Prostate gland (tissue), 2 donors: ENCODE data around the gene NUPR2. TPM values are rescaled to one million over a fixed set of nuclear protein-coding genes. Genes with fewer than 3 reads are reported as not detected.
"Not testable (repeated sequence)": the region's sequence is repeated elsewhere in the genome, so short reads cannot be mapped to it uniquely, and the experiment has no call there.

ENCODE experiments used
- DNase-seq: peaks from one replicate; pipeline ENCODE4 v3.0.0-alpha.2; 2019; ENCODE audit warnings: low spot score
- H3K27ac ChIP-seq, 2 donors: fragments of 200-600 bp; sonication (generic); 2 replicates each; pipeline ENCODE4 v1.5.1; 2017 to 2019
- H3K27me3 ChIP-seq: fragments of 200-600 bp; sonication (generic); replicated peaks from 2 replicates; pipeline ENCODE4 v1.5.1; 2019; ENCODE audit not compliant: insufficient read depth
- H3K36me3 ChIP-seq, 2 donors: fragments of 200-600 bp; sonication (generic); 1 replicate in 1 of 2; 2 replicates in 1 of 2; pipeline versions ENCODE4 v1.5.1 to v1.8.1; 2017 to 2019
- H3K4me1 ChIP-seq: fragments of 200-600 bp; sonication (generic); replicated peaks from 2 replicates; pipeline ENCODE4 v1.5.1; 2019
- H3K4me3 ChIP-seq, 2 donors: fragments of 200-600 bp; sonication (generic); 2 replicates each; pipeline ENCODE4 v1.5.1; 2017 to 2019
- H3K9me3 ChIP-seq: fragments of 200-600 bp; sonication (generic); 2 replicates; pipeline ENCODE4 v1.5.1; 2017
- CTCF ChIP-seq, 4 experiments: fragments of 200-600 bp in 2 of 4; fragments of 450-650 bp in 2 of 4; sonication (generic) in 2 of 4; IDR thresholded peaks; 1 replicate in 3 of 4; 2 replicates in 1 of 4; pipeline ENCODE4 v1.5.1; 2016 to 2019; ENCODE audit warnings: antibody characterized with exemption in 4 of 4, mild to moderate bottlenecking in 2 of 4, moderate library complexity in 2 of 4
- POLR2A ChIP-seq: fragments of 450-650 bp; IDR thresholded peaks from one replicate; pipeline ENCODE4 v1.6.1; 2016; ENCODE audit warnings: antibody characterized with exemption, mild to moderate bottlenecking
- POLR2AphosphoS5 ChIP-seq: sonication (generic); formaldehyde crosslinking; IDR thresholded peaks from one replicate; pipeline ENCODE4 v1.6.1; 2017; ENCODE audit warnings: antibody characterized with exemption
- WGBS: methylation state at CpG from one replicate; pipeline ENCODE4 v1.1.5; 2018; 5-methylcytosine and 5-hydroxymethylcytosine counted together
- intact Hi-C: fragments of 100-400 bp; cut with DNase I; formaldehyde crosslinking; loops from one replicate; pipeline ENCODE4 v1.14.2; 2022
- total RNA-seq, 2 donors: library from RNA; depleted of rRNA; stranded (reverse); fragments of >200 nt; gene quantifications; one replicate each; pipeline ENCODE4 v1.1.0, GENCODE V29; 2016

Gene NUPR2
- total RNA-seq, 2 donors from 2014 or later, result 11.1 to 40.4 TPM

DNA sequence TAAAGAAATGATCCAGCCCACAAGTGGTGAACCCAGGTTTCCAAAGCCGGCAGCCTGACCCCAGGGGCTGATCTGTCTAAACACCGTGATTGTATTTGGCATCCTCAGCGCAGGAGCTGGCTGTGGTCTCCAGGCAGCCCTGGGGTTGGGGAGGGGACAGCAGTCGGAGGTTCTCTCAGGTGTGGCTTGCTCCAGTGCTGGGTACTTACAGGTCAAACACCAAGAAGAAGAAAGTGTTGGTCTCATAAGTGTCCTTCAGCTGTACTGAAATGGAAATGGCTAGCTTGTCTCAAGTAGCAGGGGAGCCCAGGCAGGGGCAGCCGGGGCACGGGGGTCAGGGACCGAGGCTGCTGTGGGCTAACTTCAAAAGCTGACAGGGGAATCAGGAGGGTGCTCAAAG lies 29.5 kb downstream of the NUPR2 start:
- DNase-seq, result no peak
- no peaks in the 10 kb centered on the region for H3K27me3 ChIP-seq
- 91% methylated on average over 7 of the region's 7 CpGs for WGBS
- no peaks in the 10 kb centered on the region for H3K36me3 ChIP-seq
- no peaks in the 10 kb centered on the region for H3K4me1 ChIP-seq
- no peak overlapping the region for H3K27ac ChIP-seq
- H3K4me3 ChIP-seq, result no peak overlapping the region
- TF ChIP-seq POLR2A (no peak), POLR2AphosphoS5 (no peak), CTCF (IDR thresholded peaks at IDR 0.05) (no peak)
- intact Hi-C loops, result no loop called here
- no peaks in the 10 kb centered on the region for H3K9me3 ChIP-seq

DNA sequence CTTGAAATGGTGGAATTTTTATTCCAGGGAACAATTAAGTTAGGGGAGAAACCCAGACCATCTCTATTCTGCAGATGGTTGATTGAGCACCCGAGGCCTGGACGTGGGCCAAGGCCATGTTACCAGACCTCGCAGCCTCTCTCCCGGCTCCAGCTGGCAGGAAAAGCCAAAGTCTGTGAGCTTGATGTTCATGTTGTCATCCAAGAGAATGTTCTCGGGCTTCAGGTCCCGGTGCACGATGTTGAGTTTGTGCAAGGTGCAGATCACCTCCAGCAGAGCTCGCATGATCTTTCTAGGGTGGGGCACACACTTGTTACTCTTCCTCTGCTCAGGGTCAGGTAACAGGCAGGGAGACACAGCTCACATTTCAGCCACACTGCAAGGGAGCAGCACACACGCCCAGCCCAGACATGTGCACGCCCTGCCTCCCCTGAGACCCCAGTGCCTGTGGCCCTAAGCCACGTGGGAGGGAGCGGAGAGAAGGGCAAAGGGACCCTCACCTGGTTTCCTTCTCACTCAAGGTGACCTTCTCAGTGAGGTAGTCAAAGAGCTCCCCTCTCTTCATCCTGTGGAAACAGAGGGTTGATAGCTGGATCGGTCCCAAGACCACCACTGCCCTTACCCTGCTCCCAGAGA lies 32.9 kb downstream of the NUPR2 start:
- WGBS, result 56% methylated on average over 13 of the region's 13 CpGs
- DNase-seq, result no peak
- H3K9me3 ChIP-seq, result no peaks in the 10 kb centered on the region
- H3K4me3 ChIP-seq, result no peak overlapping the region
- H3K27me3 ChIP-seq, result no peaks in the 10 kb centered on the region
- intact Hi-C loops, result no loop called here
- H3K27ac ChIP-seq, result no peak overlapping the region
- H3K4me1 ChIP-seq, result peaks cover 11% of the 10 kb centered on the region
- no peak for TF ChIP-seq POLR2A
- TF ChIP-seq POLR2AphosphoS5, result no peak
- H3K36me3 ChIP-seq, result peaks cover 0 to 4% of the 10 kb centered on the region in 2 donors

- Histone ChIP-seq H3K27me3 (no peaks in the 10 kb centered on the region), H3K4me1 (peaks cover 11% of the 10 kb centered on the region), H3K9me3 (no peaks in the 10 kb centered on the region), H3K27ac (no peak overlapping the region), H3K36me3 (peaks cover 0 to 4% of the 10 kb centered on the region in 2 donors), H3K4me3 (no peak overlapping the region)
- no peak for DNase-seq
- no peak for TF ChIP-seq CTCF (IDR thresholded peaks at IDR 0.05)
- no peak for TF ChIP-seq POLR2AphosphoS5
- TF ChIP-seq POLR2A, result no peak
- 92% methylated on average over 29 of the region's 29 CpGs for WGBS
- intact Hi-C loops, result no loop called here
Observed at GRCh38 chr7:56081626-56082340, 34.4 kb downstream of the NUPR2 start.

DNA sequence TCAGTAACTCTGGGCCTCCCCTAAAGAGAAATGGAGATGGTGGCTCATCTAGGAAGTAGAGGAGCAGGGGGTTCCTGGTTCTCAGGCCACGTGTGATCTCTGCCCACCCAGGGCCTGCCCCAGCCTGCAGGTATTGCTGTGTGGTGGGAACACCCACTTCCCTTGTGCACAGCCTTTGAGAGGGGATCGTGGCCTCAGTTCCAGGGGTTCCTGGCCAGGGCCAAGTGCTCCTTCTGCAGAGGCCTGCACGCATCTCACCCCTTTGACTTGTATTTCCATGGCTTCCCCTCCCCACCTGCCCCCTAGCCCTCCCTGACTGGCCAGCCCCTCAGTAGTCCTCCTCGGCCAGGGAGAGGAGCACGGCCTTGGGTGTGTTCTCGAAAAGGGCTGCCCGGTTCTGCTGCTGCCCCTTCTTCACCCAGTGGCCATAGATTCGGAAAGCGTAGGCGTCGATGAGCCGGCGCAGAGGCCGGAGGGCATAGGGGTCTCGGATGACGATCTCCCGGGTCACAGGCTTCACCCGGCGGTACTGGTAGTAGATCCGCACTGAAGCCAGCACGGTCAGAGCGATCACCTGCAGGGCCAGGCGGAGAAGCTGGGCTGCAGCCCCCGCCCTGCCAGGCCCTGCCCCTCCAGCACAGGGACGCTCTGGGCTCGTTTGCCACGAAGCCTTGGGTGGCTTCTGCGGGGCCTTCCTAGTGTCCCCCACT lies 35.3 kb downstream of the NUPR2 start:
- H3K9me3 ChIP-seq, H3K4me3 ChIP-seq, DNase-seq, H3K27me3 ChIP-seq, H3K36me3 ChIP-seq, intact Hi-C loops: not testable (repeated sequence)
- H3K27ac ChIP-seq, result peak overlapping the region; percentile 68 to 72
- peaks cover 11% of the 10 kb centered on the region for H3K4me1 ChIP-seq
- 93% methylated on average over 26 of the region's 28 CpGs for WGBS

DNA sequence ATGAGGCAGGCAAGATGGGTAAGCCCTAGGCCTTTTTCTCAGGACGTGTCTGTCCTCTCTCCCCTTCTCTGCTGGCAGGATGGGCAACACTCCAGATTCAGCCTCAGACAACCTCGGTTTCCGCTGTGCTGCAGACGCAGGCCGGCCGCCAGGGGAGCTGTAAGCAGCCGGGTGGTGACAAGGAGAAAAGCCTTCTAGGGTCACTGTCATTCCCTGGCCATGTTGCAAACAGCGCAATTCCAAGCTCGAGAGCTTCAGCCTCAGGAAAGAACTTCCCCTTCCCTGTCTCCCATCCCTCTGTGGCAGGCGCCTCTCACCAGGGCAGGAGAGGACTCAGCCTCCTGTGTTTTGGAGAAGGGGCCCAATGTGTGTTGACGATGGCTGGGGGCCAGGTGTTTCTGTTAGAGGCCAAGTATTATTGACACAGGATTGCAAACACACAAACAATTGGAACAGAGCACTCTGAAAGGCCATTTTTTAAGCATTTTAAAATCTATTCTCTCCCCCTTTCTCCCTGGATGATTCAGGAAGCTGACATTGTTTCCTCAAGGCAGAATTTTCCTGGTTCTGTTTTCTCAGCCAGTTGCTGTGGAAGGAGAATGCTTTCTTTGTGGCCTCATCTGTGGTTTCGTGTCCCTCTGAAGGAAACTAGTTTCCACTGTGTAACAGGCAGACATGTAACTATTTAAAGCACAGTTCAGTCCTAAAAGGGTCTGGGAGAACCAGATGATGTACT lies 36.6 kb downstream of the NUPR2 start:
- intact Hi-C loops, result loop anchor here (10.0 kb wide), 2 partner anchors 195 to 435 kb away; partner anchors contain the start of gene ZNF713
- 18% methylated on average over 12 of the region's 12 CpGs for WGBS
- Histone ChIP-seq H3K27me3 (no peaks in the 10 kb centered on the region), H3K36me3 (peaks cover 0 to 4% of the 10 kb centered on the region in 2 donors), H3K4me1 (peaks cover 14% of the 10 kb centered on the region), H3K27ac (peak overlapping the region; percentile 72 to 76), H3K9me3 (no peaks in the 10 kb centered on the region), H3K4me3 (no peak overlapping the region)
- peak in 3 of 4 experiments; percentile 54 to 74 (median 65) for TF ChIP-seq CTCF (IDR thresholded peaks at IDR 0.05)
- TF ChIP-seq POLR2AphosphoS5, result peak; percentile 69
- TF ChIP-seq POLR2A, result no peak
- DNase-seq, result peak; percentile 81
